Kidney glomerular epithelial cell (primary cell): ENCODE data around the gene SLC16A12.

Experiments used
- DNase-seq: peaks from one replicate; lab custom pipeline; 2025; lab: John Stamatoyannopoulos, UW

Gene SLC16A12

DNA sequence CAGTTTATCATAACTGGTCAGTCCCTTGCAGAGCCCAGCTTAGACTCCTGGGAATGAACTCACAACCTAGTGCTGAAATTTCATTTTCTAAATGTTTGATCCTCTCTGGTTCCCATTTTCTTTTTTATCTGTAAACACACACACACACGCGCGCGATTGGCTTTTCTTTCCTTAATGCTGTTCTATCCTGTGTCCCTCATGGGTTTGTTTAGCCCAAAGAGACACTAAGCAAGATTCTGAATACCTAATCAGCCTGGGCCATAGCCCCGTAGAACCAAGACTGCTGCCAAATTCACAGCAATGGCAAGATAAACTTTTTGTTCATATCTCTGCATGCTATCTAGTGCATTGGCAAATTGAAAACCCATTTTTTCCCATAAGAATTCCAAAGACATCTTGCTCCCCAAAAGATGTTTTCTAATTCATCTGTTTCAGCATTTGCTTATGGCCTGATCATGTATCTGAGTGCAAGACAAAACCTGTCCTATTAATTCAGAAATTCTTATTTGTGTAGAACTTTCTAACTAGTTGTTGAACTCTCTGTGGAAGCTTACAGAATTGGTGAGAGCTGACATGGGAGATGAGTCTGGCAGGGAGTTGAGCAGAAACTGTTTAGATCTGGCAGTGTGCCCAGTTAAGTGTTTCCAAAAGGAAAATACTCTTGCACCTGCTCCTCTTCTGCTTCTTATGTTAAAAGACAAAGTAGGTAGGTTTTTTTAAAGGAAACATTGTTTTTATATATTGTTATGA is 144.7 kb downstream of the SLC16A12 start:
- no peak for DNase-seq

DNA sequence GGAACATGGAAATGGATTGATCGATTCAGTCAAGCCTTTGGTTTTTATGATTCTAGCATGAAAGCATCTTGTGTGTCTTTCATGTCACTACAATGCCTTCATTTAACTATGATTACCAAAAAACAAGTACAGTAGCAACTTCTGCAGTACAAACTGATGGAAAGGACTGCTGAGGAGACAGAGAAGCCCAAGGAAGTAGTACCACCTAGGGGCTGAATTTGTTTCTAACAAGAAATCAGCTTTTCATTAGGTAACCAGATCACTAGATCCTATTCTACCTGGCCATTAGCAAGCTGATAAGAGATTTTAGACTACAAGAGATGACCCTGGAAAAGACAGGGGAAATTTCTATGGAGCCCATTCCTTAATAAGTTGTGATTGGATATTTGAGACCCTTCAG is 146.1 kb downstream of the SLC16A12 start:
- no peak for DNase-seq

DNA sequence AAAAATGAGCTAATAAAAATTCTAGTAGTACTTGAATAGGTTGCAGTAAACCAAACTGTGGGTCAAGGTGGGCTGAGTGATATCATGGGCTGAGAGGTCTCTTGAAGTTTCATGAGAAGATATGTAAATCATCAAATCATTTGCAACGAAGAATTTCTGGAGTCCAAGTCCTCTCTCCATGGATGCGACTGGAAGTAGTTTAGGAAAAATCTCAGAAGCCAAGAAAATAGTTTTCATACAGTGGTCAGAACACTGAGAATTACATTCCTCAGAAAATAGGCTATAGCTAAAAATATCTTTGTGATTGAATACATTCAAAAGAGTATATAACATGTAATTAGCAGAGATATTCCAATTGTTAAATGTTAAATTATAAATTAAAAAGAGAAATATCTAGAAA is 146.6 kb downstream of the SLC16A12 start:
- DNase-seq: no peak

DNA sequence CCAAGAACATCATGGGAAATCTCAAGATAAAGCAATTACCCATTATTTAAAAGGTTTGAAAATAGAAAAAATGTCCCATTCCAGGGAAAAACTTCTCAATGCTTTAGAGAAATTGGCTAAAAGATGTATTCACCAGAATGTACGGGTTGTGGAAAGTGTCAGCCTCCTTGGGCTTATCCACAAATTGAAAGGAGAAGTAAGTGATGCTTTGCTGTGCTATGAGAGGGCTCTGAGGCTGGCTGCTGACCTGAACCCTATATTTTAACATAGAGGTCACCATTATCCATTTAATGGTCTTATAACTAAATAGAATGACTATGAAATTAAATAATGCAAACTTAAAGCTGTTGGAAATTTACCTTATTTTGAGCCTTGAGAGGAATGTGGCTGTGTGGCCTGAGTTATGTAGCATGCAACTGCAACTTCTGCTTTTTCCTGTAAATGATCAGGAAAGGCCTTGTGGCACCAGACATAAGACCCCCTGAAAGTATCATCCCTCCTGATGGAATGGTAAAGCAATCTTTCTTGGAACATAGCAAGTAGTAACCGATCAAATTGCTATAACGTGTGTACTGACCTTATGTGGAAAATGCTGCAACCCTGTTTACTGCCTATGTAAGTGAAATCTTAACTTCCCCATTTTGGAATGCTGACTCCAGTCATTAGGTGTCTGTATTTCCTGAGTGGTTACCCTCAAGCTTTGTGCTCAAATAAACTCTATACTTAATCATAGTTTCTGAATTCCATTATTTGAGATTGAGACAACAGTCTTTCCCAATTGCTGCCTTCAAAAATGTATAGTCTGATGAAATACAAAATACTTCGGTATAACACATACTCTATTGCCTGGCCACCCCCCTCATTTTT is 150.7 kb downstream of the SLC16A12 start:
- no peak for DNase-seq

DNA sequence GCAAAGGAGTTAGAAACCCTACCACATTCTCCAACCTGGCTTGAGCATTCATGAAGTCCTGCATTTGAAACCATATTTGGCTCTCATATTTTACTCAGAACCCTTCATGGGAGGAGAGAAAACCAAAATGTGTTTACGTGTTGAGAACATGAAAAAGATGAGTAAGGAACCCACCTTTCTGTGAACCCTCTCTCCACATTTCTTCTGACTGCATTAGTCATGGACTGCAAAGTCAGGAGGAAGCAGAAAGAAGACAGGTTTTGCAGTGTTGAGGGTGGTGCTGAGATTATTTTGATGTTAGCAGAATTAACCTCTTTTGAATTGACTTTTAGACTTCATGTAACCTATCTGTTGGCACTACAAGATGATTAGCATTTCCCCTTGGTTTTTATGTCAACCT is 152.6 kb downstream of the SLC16A12 start:
- no peak for DNase-seq
